ENCODE measurements around the gene PDE9A.

Gene PDE9A

DNA sequence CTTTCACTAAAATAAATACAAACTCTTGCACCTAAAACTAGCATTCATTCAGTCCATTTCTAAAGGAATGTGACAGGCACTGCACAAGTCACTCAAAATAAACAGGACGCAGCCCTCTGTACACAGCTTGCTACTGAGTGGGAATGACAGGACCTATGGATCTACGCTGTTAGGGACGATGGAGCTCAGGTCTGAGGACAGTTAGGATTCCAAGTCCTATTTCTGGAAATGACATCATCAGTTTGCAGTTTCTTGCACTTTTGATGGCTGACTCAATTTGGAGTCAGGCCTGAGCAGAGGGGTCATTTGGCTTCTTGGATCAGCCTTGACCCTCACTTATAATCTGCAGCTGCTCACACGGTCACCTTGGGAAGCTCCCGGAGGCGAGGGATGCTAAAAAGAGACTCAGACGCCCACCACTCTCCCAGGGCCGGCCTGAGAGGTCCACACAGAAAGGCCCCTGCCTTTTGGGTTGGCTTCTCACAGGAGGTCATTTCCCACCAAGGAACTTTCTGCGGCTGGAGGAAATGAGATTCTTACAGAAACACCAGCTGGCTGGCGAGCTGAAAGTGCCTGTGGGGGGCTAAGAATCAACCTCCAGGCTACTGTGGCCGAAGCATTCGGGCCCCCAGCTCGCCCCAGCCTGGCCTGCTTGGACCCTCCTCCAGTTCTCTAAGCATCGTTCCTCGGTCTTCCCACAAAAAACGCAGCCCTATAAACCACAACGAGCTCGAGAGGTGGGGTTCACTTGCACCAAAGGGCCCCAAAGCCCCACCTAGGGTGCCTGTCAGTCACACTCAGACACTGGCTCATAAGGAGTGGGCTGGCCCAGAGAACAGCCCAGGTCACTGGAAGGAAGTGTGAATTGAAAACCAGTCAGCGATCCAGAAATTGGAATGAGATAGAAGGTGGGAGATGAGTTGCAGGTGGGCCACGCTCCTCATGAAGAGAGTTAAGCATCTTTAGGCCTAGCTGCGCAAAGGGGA is 8.9 kb upstream of the PDE9A start:
- DNase-seq, result no peak

- DNase-seq, result no peak
These were observed 8.0 kb upstream of the PDE9A start for GRCh38 chr21:42645211-42646075.

GRCh38 chr21:42646076-42646825 is 7.2 kb upstream of the PDE9A start:
- DNase-seq, result no peak

- no peak for DNase-seq
These were observed 6.6 kb upstream of the PDE9A start for GRCh38 chr21:42646836-42647235.

DNA sequence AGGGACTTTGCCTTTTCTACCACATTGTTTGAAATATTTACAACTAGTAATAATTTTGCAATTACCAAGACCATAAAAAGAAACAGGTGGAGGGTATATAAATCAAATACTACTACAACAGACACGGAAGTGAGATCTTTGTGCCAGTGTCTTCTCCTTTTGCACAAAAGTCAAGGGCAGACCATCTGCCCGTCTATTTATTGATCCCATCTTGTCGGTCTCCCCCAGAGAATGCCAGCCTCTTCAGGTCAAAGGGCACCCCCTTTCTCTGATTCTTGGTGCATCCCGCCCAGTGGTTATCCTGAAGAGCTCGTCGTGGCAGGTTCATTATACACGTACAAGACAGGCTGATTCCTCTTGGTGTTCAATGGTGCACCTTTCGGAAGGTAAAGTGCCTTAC is 4.8 kb upstream of the PDE9A start:
- no peak for DNase-seq

DNA sequence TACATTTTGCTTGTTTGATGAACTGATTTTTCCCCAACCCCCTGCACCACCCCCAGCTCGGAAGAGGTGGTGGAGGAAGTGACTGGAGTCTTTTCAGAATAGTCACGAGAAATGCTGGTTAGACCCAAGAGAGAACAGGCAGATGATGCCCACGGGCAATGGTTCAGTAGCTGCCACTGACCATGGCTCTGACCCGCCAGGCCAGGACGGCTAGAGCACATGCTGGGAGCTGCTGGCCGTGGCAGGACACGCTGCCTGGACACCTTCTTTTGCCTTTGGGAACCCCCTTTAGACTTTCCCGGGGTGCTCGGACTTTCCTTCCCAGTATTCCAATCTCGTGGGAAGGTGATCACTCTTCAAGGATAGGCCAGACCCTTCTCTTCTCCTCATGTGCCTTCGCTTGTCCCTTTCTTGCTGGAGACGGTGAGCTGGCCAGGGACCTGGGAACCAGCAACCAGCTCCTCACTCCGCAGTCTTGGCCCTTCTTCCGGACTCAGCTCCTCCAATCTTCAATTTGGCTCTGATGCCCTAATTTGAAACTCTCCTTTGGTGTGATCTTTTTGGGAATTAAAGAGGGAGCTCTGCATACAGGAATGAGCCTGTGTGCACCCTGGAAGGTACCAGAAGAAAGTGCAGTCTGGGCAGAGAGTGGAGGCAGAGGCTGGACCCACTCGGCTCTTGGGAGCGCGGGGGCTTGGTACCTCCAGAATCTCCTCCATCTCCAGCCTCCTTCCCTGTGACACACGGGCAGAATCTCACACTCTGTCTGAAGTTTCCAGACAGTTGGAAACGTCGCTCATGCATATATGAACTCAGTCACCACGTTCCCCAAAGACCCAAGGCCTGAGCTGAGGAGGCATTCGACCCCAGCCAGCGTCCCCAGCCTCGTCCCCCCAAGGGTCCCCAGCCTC is 4.0 kb upstream of the PDE9A start:
- no peak for DNase-seq

- no peak for DNase-seq
These were observed 3.4 kb upstream of the PDE9A start for GRCh38 chr21:42650033-42650370.

GRCh38 chr21:42650441-42651421 is 2.7 kb upstream of the PDE9A start:
- DNase-seq, result no peak

DNA sequence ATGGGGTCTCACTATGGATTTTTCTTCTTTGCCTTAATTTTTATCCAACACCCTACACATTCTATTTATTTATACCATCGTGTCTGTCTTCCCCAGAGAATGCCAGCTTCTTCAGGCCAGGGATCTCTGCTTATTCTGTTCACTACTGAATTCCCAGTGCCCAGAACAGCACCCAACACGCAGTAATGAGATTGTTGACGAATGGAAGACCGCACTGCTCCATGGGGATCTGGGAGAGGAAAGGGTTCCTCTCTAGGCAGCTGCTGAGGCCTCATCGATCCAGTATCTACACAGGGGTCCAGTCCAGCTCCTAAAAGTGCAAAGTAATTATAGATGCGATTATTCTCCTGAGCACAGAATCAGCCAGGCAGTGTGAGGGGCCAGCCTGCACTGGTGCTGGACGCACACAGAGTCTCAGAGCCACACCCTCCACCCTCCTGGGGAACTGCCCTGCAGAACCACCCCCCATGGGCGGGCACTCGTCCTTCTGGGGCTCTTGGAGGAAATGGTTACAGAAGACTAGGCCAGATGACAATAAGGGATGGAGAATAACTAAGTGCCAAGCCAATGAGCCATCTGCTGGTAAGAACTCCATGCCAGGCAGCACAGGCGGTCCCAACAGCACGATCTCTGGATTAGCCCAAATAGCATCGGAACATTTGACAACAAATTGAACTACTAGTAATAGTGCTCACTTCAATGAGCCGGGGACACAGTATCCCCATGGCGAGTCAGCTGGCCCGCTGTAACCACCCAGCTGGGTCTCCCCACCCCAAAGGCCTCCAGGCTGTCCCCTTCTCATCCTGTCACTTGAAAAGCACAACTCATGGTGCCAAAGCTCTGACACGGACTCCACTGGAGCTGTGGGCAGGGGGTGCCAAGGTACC is 1.7 kb upstream of the PDE9A start:
- DNase-seq, result no peak

GRCh38 chr21:42652527-42653230 is 742 bp upstream of the PDE9A start:
- DNase-seq, result no peak

DNA sequence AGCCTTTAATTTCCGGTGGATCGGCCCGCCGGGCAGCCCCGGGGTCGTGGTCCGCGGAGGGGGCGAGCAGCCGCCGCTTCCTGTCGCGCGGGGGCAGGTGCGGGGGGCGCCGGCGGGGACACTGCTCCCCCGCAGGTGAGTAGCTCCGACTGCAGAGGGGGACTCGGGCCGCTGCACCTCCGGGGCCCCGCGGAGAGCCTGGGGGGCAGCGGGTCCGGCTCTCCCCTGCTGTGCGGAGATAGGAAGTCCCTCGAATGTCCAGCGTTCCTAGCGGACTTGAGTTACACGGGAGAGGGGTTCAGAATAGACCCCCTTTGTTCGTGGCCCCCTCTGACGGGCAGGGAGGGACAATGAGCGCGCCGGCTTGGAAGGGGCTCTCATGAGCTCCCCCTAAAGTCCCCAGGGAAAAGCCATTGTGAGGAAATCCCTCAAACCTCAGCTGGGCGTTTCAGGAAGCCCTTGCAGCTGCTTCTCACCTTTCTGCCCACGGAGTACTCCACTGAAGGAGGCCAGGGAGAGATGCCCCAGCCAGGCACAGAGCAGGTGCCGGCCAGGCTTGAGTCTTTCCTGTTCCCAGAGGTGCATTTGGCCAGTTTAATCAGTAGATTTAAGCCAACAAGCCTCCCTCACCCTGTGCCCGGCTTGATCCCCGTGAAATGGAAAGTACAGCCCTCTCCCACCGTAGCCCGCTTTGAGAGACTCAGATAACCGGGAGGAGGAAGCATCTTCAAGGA is 925 bp downstream of the PDE9A start:
- no peak for DNase-seq

- no peak for DNase-seq
These were observed 1.7 kb downstream of the PDE9A start for GRCh38 chr21:42654913-42655795.

GRCh38 chr21:42655796-42656770 is 2.7 kb downstream of the PDE9A start:
- DNase-seq, result no peak

DNA sequence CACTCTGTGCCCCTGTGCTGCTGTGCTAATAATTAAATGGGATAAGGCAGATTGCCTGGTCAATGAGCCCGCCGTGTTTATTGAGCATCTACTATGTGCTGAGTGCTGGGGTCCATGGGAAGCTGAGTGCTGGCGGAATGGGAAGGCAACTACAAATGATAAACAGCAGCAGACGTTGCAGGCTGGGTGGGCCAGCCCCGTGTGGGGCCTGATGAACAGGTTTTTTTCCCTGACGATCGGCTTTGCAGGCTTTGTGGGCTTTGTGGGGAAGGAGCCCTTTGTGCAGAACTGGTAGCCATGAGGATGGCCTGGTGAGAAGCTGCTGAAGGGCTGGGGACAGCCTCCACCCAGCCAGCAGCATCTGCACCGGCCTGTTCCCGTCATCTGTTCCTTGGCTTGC is 3.5 kb downstream of the PDE9A start:
- DNase-seq, result no peak

DNA sequence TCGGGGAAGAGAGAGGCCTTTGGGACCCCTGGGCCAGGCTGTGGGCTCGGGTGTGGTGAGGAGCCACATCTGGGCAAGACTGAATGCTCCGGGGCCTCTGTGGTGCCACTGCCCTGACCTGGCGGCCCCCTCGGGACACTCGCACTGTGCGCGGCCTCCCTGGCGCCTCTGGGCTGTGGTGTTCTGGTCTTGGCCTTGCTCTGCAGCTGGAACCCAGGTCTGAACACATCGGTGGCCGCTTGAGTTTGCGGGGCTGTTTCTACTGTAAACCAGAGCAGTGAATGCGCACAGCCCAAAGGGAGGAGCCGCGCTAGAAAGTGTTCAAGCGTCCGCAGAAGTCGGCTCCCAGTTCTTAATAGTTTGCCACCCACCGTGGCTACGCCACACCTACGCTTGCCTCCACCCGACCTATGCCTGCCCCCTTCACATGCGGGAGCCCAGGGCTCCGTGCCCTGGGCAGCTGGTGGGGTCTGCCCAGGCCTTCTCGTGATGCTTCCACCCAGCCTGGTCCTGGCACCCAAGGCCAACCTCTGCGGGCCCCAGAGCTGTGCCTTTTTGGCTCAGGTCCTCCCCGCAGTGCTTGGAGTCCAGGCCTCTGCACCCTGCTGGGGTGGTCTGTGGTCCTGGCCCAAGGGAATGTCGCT is 4.4 kb downstream of the PDE9A start:
- DNase-seq, result no peak

Data from CD4-positive, alpha-beta T cell treated with Interferon gamma for 1 hour (primary cell).